Activated CD8-positive, alpha-beta T cell treated with anti-CD3 and anti-CD28 coated beads, Interleukin-2, amount 10 ng/mL, durations not matched to agents 7 days and 5 days (primary cell): ENCODE measurements around the gene USH1G. TPM values are rescaled to one million over a fixed set of nuclear protein-coding genes. Genes with fewer than 3 reads are reported as not detected.

Source experiments
- ATAC-seq: fragments of 150-1000 bp; cut with Tn5 transposase; one replicate; pipeline ENCODE4 v1.10.0; 2021; ENCODE audit warnings: moderate library complexity
- CTCF ChIA-PET: fragments of 350-600 bp; sonication (Branson Sonifier 250); formaldehyde crosslinking; loops from one replicate; lab custom pipeline; 2021; ENCODE audit warnings: antibody characterized with exemption; lab: Charles Lee
- POLR2A ChIA-PET: fragments of 350-600 bp; sonication (Branson Sonifier 250); formaldehyde crosslinking; loops from one replicate; lab custom pipeline; 2021; ENCODE audit warnings: antibody characterized with exemption; lab: Charles Lee
- DNase-seq: peaks from one replicate; pipeline ENCODE4 v3.0.0-alpha.2; 2020
- H3K27ac Mint-ChIP-seq: one replicate; pipeline ENCODE4 v1.8.0; 2021; ENCODE audit warnings: mild to moderate bottlenecking, mixed read lengths
- H3K27me3 Mint-ChIP-seq: one replicate; pipeline ENCODE4 v1.8.0; 2021; ENCODE audit warnings: low read depth, mixed read lengths
- H3K36me3 Mint-ChIP-seq: one replicate; pipeline ENCODE4 v1.8.0; 2021; ENCODE audit warnings: low read depth, mixed read lengths
- H3K4me1 Mint-ChIP-seq: one replicate; pipeline ENCODE4 v1.8.0; 2021; ENCODE audit warnings: low read depth, mixed read lengths
- H3K4me3 Mint-ChIP-seq: one replicate; pipeline ENCODE4 v1.8.0; 2021; ENCODE audit warnings: mild to moderate bottlenecking, mixed read lengths
- H3K9me3 Mint-ChIP-seq: one replicate; pipeline ENCODE4 v1.8.0; 2022; ENCODE audit warnings: mixed read lengths; ENCODE audit not compliant: insufficient read depth
- total RNA-seq, 2 experiments: library from RNA; stranded (reverse); gene quantifications; one replicate each; pipeline ENCODE4 v1.2.3, GENCODE V29; 2021

USH1G gene
- total RNA-seq, 2 experiments from 2014 or later: not detected

GRCh38 chr17:74868908-74869255 lies 54.2 kb downstream of the USH1G start:
- Mint-ChIP-seq H3K36me3 (peaks cover 11% of the 10 kb centered on the region), H3K27ac (no peak overlapping the region), H3K27me3 (no peaks in the 10 kb centered on the region), H3K9me3 (no peaks in the 10 kb centered on the region), H3K4me1 (peaks cover 29% of the 10 kb centered on the region), H3K4me3 (no peak overlapping the region)
- ChIA-PET POLR2A (interaction anchor here (0.6 kb wide), 1 partner anchor 375 kb away, joined by 3 read pairs; no protein-coding TSS in a partner anchor), CTCF (interaction anchor here (0.7 to 18.9 kb wide), 3 partner anchors 79 to 211 kb away, joined by 3 to 294 read pairs (median 4); no protein-coding TSS in a partner anchor)
- no peak for DNase-seq
- ATAC-seq: no peak

- H3K4me1 Mint-ChIP-seq: peaks cover 26% of the 10 kb centered on the region
- ATAC-seq: no peak
- H3K4me3 Mint-ChIP-seq: no peak overlapping the region
- no peaks in the 10 kb centered on the region for H3K27me3 Mint-ChIP-seq
- no peaks in the 10 kb centered on the region for H3K9me3 Mint-ChIP-seq
- ChIA-PET POLR2A (interaction anchor here (0.6 kb wide), 1 partner anchor 376 kb away, joined by 3 read pairs; no protein-coding TSS in a partner anchor), CTCF (interaction anchor here (0.7 to 18.9 kb wide), 3 partner anchors 78 to 211 kb away, joined by 3 to 294 read pairs (median 4); no protein-coding TSS in a partner anchor)
- H3K27ac Mint-ChIP-seq: no peak overlapping the region
- no peak for DNase-seq
- peaks cover 16% of the 10 kb centered on the region for H3K36me3 Mint-ChIP-seq
Measured at GRCh38 chr17:74868251-74868907, 54.7 kb downstream of the USH1G start.

GRCh38 chr17:74866198-74866835 lies 56.7 kb downstream of the USH1G start:
- ATAC-seq (no peak), DNase-seq (no peak)
- CTCF ChIA-PET: interaction anchor here (1.1 to 18.9 kb wide), 11 partner anchors 7 to 209 kb away, joined by 3 to 294 read pairs (median 7); partner anchors contain the start of genes FDXR and RAB37
- Mint-ChIP-seq H3K36me3 (peaks cover 20% of the 10 kb centered on the region), H3K9me3 (no peaks in the 10 kb centered on the region), H3K4me1 (peaks cover 19% of the 10 kb centered on the region), H3K4me3 (no peak overlapping the region), H3K27ac (no peak overlapping the region), H3K27me3 (peaks cover 8% of the 10 kb centered on the region)
- POLR2A ChIA-PET: interaction anchor here (0.6 to 1.4 kb wide), 4 partner anchors 69 to 209 kb away, joined by 3 to 4 read pairs (median 4); no protein-coding TSS in a partner anchor

Other genes with a start within 250 kb of the USH1G start
- not detected for gene CD300LF, start 210.3 kb downstream of the USH1G start, total RNA-seq
- gene RAB37, start 186.0 kb downstream of the USH1G start, total RNA-seq: 10 to 100 TPM; 19.1 to 19.6 TPM
- 100 to 1,000 TPM; 286 to 296 TPM for gene NHERF1, start 174.6 kb downstream of the USH1G start, total RNA-seq
- 10 to 100 TPM; 28.3 to 30.7 TPM for gene NAT9, start 146.9 kb downstream of the USH1G start, total RNA-seq
- gene GRIN2C, start 63.4 kb downstream of the USH1G start, total RNA-seq: under 1 TPM; 0.18 to 0.21 TPM
- 10 to 100 TPM; 29.5 to 35.5 TPM for gene FDXR, start 50.3 kb downstream of the USH1G start, total RNA-seq
- not detected for gene FADS6, start 29.6 kb downstream of the USH1G start, total RNA-seq
- gene OTOP2, start 1.0 kb upstream of the USH1G start, total RNA-seq: not detected
- gene OTOP3, start 12.6 kb upstream of the USH1G start, total RNA-seq: not detected
- gene HID1, start 49.5 kb upstream of the USH1G start, total RNA-seq: under 1 TPM; 0.18 to 0.55 TPM
- gene CDR2L, start 64.4 kb upstream of the USH1G start, total RNA-seq: under 1 TPM; 0.13 to 0.18 TPM
- 10 to 100 TPM; 45.1 to 45.8 TPM for gene MRPL58, start 89.4 kb upstream of the USH1G start, total RNA-seq
- gene ATP5PD, start 123.7 kb upstream of the USH1G start, total RNA-seq: 100 to 1,000 TPM; 232 to 238 TPM
- gene KCTD2, start 124.0 kb upstream of the USH1G start, total RNA-seq: 10 to 100 TPM; 15.6 to 19.4 TPM
- 1 to 10 TPM; 4.6 to 5.4 TPM for gene SLC16A5, start 164.7 kb upstream of the USH1G start, total RNA-seq
- gene ARMC7, start 186.7 kb upstream of the USH1G start, total RNA-seq: 10 to 100 TPM; 16.1 to 17.0 TPM
- gene NT5C, start 208.5 kb upstream of the USH1G start, total RNA-seq: 10 to 100 TPM; 68.5 to 68.8 TPM
- 100 to 1,000 TPM; 301 to 319 TPM for gene JPT1, start 231.3 kb upstream of the USH1G start, total RNA-seq